H9 (cell line): Measurements from ENCODE around the gene CHN2. TPM values are rescaled to one million over a fixed set of nuclear protein-coding genes. Genes with fewer than 3 reads are reported as not detected.

Experiments
- DNase-seq: peaks from one replicate; pipeline ENCODE4 v3.0.0-alpha.2; 2017
- H2AFZ ChIP-seq: one replicate; pipeline ENCODE4 v1.6.1; 2013; ENCODE audit warnings: mild to moderate bottlenecking, low read length, control low read depth, moderate library complexity
- H2AK5ac ChIP-seq: 2 replicates; pipeline ENCODE4 v1.6.1; 2013; ENCODE audit warnings: low read length, control low read depth, mixed read lengths; ENCODE audit not compliant: insufficient read length
- H2BK120ac ChIP-seq: one replicate; pipeline ENCODE4 v1.6.1; 2013; ENCODE audit warnings: low read depth, mild to moderate bottlenecking, low read length, control low read depth, inconsistent platforms; ENCODE audit not compliant: poor library complexity, severe bottlenecking
- H2BK12ac ChIP-seq: 2 replicates; pipeline ENCODE4 v1.6.1; 2013; ENCODE audit warnings: low read length, control low read depth, mixed read lengths, low read depth; ENCODE audit not compliant: insufficient read length
- H2BK15ac ChIP-seq: 2 replicates; pipeline ENCODE4 v1.6.1; 2013; ENCODE audit warnings: low read depth, low read length, control low read depth
- H2BK20ac ChIP-seq: one replicate; pipeline ENCODE4 v1.6.1; 2013; ENCODE audit warnings: low read depth, mild to moderate bottlenecking, low read length, control low read depth, inconsistent platforms; ENCODE audit not compliant: poor library complexity, severe bottlenecking
- H2BK5ac ChIP-seq: 2 replicates; pipeline ENCODE4 v1.6.1; 2013; ENCODE audit warnings: low read length, control low read depth, mixed read lengths; ENCODE audit not compliant: insufficient read length
- H3K14ac ChIP-seq: 2 replicates; pipeline ENCODE4 v1.6.1; 2013; ENCODE audit warnings: low read length, control low read depth; ENCODE audit not compliant: insufficient read depth
- H3K18ac ChIP-seq: 2 replicates; pipeline ENCODE4 v1.6.1; 2013; ENCODE audit warnings: low read depth, mild to moderate bottlenecking, mixed read lengths, low read length, control low read depth; ENCODE audit not compliant: insufficient read length
- H3K23ac ChIP-seq: 2 replicates; pipeline ENCODE4 v1.6.1; 2013; ENCODE audit warnings: low read length, control low read depth, mixed read lengths, low read depth; ENCODE audit not compliant: insufficient read length
- H3K23me2 ChIP-seq: 2 replicates; pipeline ENCODE4 v1.6.1; 2013; ENCODE audit warnings: low read depth, mild to moderate bottlenecking, mixed read lengths, low read length, control low read depth; ENCODE audit not compliant: insufficient read length, poor library complexity, severe bottlenecking
- H3K27ac ChIP-seq: 2 replicates; pipeline ENCODE4 v1.5.1; 2013; ENCODE audit warnings: low read length, control low read depth, mixed read lengths, low read depth; ENCODE audit not compliant: insufficient read length
- H3K27me3 ChIP-seq: 2 replicates; pipeline ENCODE4 v1.6.1; 2013; ENCODE audit warnings: low read length, control low read depth, inconsistent platforms; ENCODE audit not compliant: insufficient read depth
- H3K4ac ChIP-seq: 2 replicates; pipeline ENCODE4 v1.6.1; 2013; ENCODE audit warnings: low read depth, mild to moderate bottlenecking, control low read depth, inconsistent platforms, low read length, moderate library complexity
- H3K4me1 ChIP-seq: 2 replicates; pipeline ENCODE4 v1.6.1; 2013; ENCODE audit warnings: low read length, control low read depth, inconsistent platforms; ENCODE audit not compliant: insufficient read depth
- H3K4me2 ChIP-seq: 2 replicates; pipeline ENCODE4 v1.6.1; 2013; ENCODE audit warnings: low read length, control low read depth, mixed read lengths; ENCODE audit not compliant: insufficient read length, insufficient read depth
- H3K56ac ChIP-seq: 2 replicates; pipeline ENCODE4 v1.6.1; 2013; ENCODE audit warnings: low read depth, mild to moderate bottlenecking, mixed read lengths, low read length, control low read depth; ENCODE audit not compliant: insufficient read length
- H3K79me1 ChIP-seq: 2 replicates; pipeline ENCODE4 v1.6.1; 2013; ENCODE audit warnings: low read depth, mild to moderate bottlenecking, moderate library complexity, low read length, control low read depth, inconsistent platforms; ENCODE audit not compliant: insufficient read depth, poor library complexity, severe bottlenecking
- H3K79me2 ChIP-seq: 2 replicates; pipeline ENCODE4 v1.6.1; 2013; ENCODE audit warnings: low read length, control low read depth, inconsistent platforms; ENCODE audit not compliant: insufficient read depth
- H3K9ac ChIP-seq: 2 replicates; pipeline ENCODE4 v1.6.1; 2013; ENCODE audit warnings: low read length, control low read depth, mixed read lengths; ENCODE audit not compliant: insufficient read length; ENCODE audit errors: extremely low read depth
- H3K9me3 ChIP-seq: one replicate; pipeline ENCODE4 v1.6.1; 2013; ENCODE audit warnings: low read depth, low read length, inconsistent platforms; ENCODE audit not compliant: control insufficient read depth
- H3T11ph ChIP-seq: one replicate; pipeline ENCODE4 v1.6.1; 2013; ENCODE audit warnings: mild to moderate bottlenecking, low read length, control low read depth, inconsistent platforms
- H4K20me1 ChIP-seq: one replicate; pipeline ENCODE4 v1.6.1; 2013; ENCODE audit not compliant: control insufficient read depth, insufficient read length, insufficient read depth
- H4K5ac ChIP-seq: 2 replicates; pipeline ENCODE4 v1.6.1; 2013; ENCODE audit warnings: low read depth, mild to moderate bottlenecking, mixed read lengths, low read length, control low read depth; ENCODE audit not compliant: insufficient read length
- H4K8ac ChIP-seq: replicated peaks from 2 replicates; pipeline ENCODE4 v1.6.1; 2013; ENCODE audit warnings: low read length, control low read depth, mixed read lengths, low read depth; ENCODE audit not compliant: insufficient read length
- H4K91ac ChIP-seq: 2 replicates; pipeline ENCODE4 v1.6.1; 2013; ENCODE audit warnings: low read depth, mild to moderate bottlenecking, moderate library complexity, mixed read lengths, low read length, control low read depth; ENCODE audit not compliant: insufficient read length
- H3K27ac Mint-ChIP-seq, 3 experiments: 2 replicates in 2 of 3; 3 replicates in 1 of 3; pipeline ENCODE4 v1.8.0; 2020 to 2021; ENCODE audit warnings: mixed read lengths in 3 of 3, mild to moderate bottlenecking in 1 of 3, moderate library complexity in 1 of 3
- H3K27me3 Mint-ChIP-seq: 2 replicates; pipeline ENCODE4 v1.8.0; 2021; ENCODE audit warnings: low read depth, mild to moderate bottlenecking, moderate library complexity, mixed read lengths
- H3K36me3 Mint-ChIP-seq, 3 experiments: 2 replicates in 2 of 3; 3 replicates in 1 of 3; pipeline ENCODE4 v1.8.0; 2020 to 2021; ENCODE audit warnings: low read depth in 3 of 3, mixed read lengths in 3 of 3; ENCODE audit not compliant: insufficient read depth in 1 of 3
- H3K4me1 Mint-ChIP-seq, 2 experiments: 2 replicates each; pipeline ENCODE4 v1.8.0; 2020; ENCODE audit warnings: mixed read lengths in 2 of 2
- H3K4me3 Mint-ChIP-seq, 2 experiments: 2 replicates in 1 of 2; 3 replicates in 1 of 2; pipeline ENCODE4 v1.8.0; 2020 to 2021; ENCODE audit warnings: mild to moderate bottlenecking in 2 of 2, mixed read lengths in 2 of 2, moderate library complexity in 1 of 2
- H3K9me3 Mint-ChIP-seq, 2 experiments: 2 replicates in 1 of 2; 3 replicates in 1 of 2; pipeline ENCODE4 v1.8.0; 2020; ENCODE audit warnings: mild to moderate bottlenecking in 2 of 2, mixed read lengths in 2 of 2, moderate library complexity in 1 of 2
- WGBS: extraction: QIAGEN DNeasy Blood & Tissue Kit; methylation state at CpG from one replicate; pipeline ENCODE4 v1.1.7; 2013; ENCODE audit warnings: missing lambda C conversion rate, low lambda C conversion rate, mixed read lengths; ENCODE audit not compliant: insufficient read length; ENCODE audit errors: extremely low coverage; 5-methylcytosine and 5-hydroxymethylcytosine counted together
- total RNA-seq: library from RNA; stranded (reverse); gene quantifications from 2 replicates; pipeline ENCODE4 v1.2.1, GENCODE V29; 2021
- TF ChIP-seq, protein P1 (sequence below): fragments of 200-600 bp; sonication (generic); conservative IDR thresholded peaks from 3 replicates; pipeline ENCODE4 v1.8.0; 2021; ENCODE audit warnings: antibody characterized with exemption, mild to moderate bottlenecking

CHN2 gene
- total RNA-seq, 1 experiment from 2014 or later = 3.3 TPM

DNA sequence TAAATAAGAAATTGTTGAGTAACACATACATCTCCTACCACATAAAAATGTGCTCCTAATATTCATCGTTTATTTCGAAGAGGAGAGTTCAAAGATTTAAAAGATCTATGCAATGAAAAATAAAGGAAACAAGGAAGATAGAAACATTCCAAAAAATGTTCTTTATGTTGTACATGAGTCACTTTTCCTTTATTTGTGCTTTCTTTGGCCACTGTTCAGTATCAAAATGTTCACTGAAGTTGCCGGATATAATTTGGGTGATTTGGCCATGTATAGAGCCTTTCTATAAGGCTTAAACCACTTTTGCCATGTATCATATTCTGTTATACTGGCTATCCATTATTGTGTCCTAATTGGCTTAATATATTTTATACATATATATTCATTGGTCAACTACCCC, 306.1 kb downstream of the CHN2 start:
- TF ChIP-seq, protein P1, sequence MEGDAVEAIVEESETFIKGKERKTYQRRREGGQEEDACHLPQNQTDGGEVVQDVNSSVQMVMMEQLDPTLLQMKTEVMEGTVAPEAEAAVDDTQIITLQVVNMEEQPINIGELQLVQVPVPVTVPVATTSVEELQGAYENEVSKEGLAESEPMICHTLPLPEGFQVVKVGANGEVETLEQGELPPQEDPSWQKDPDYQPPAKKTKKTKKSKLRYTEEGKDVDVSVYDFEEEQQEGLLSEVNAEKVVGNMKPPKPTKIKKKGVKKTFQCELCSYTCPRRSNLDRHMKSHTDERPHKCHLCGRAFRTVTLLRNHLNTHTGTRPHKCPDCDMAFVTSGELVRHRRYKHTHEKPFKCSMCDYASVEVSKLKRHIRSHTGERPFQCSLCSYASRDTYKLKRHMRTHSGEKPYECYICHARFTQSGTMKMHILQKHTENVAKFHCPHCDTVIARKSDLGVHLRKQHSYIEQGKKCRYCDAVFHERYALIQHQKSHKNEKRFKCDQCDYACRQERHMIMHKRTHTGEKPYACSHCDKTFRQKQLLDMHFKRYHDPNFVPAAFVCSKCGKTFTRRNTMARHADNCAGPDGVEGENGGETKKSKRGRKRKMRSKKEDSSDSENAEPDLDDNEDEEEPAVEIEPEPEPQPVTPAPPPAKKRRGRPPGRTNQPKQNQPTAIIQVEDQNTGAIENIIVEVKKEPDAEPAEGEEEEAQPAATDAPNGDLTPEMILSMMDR = no peak
- Histone ChIP-seq H4K5ac (no peak overlapping the region), H3K9me3 (no peaks in the 10 kb centered on the region), H3K4ac (no peak overlapping the region), H3K23ac (no peak overlapping the region), H3K56ac (no peak overlapping the region), H2AK5ac (no peak overlapping the region), H4K20me1 (no peaks in the 10 kb centered on the region), H2AFZ (no peak overlapping the region), H3K4me1 (peaks cover 8% of the 10 kb centered on the region; the same call in 1 of the 2 replicates), H3K23me2 (no peaks in the 10 kb centered on the region), H3K9ac (no peak overlapping the region), H2BK20ac (no peak overlapping the region), H2BK120ac (no peak overlapping the region), H3K18ac (no peak overlapping the region), H2BK15ac (no peak overlapping the region), H3K27ac (no peak overlapping the region), H3K4me2 (no peak overlapping the region), H3T11ph (no peak overlapping the region), H2BK12ac (no peak overlapping the region), H2BK5ac (no peak overlapping the region), H3K79me1 (no peaks in the 10 kb centered on the region), H3K14ac (no peak overlapping the region), H3K79me2 (no peaks in the 10 kb centered on the region), H4K91ac (no peak overlapping the region), H3K27me3 (no peaks in the 10 kb centered on the region), H4K8ac (no peak overlapping the region)
- no CpG with 5 or more reads among the region's 3 CpGs for WGBS
- Mint-ChIP-seq H3K4me1 (peaks cover 18 to 26% of the 10 kb centered on the region in 2 experiments), H3K27ac (no peak overlapping the region), H3K36me3 (no peaks in the 10 kb centered on the region), H3K27me3 (peaks cover 18% of the 10 kb centered on the region), H3K9me3 (no peaks in the 10 kb centered on the region), H3K4me3 (no peak overlapping the region)
- no peak for DNase-seq
